Measurements from ENCODE around the gene RAP1GAP. TPM values are rescaled to one million over a fixed set of nuclear protein-coding genes. Genes with fewer than 3 reads are reported as not detected.

RAP1GAP gene
- total RNA-seq, 2 donors from 2014 or later = 0.07 to 0.42 TPM

- Mint-ChIP-seq H3K27ac (peak overlapping the region; percentile 47), H3K27me3 (no peaks in the 10 kb centered on the region)
- peak; percentile 24 for ATAC-seq
These were observed 16.8 kb downstream of the RAP1GAP start for GRCh38 chr1:21652101-21652936.

GRCh38 chr1:21651214-21652042, 17.7 kb downstream of the RAP1GAP start:
- DNase-seq = peak; percentile 19 to 31 (median 28)
- ATAC-seq = peak; percentile 76
- Mint-ChIP-seq H3K4me3 (peak overlapping the region; percentile 91), H3K27me3 (peaks cover 5% of the 10 kb centered on the region), H3K36me3 (ENCODE audit: low read depth) (no peaks in the 10 kb centered on the region), H3K27ac (no peak overlapping the region), H3K4me1 (peaks cover 28% of the 10 kb centered on the region)
- no peaks in the 10 kb centered on the region for H3K9me3 ChIP-seq (ENCODE audit: control insufficient read depth, low read length, poor library complexity, severe bottlenecking)

More at GRCh38 chr1:21652101-21652936, 16.8 kb downstream of the RAP1GAP start:
- H3K9me3 ChIP-seq (ENCODE audit: control insufficient read depth, low read length, poor library complexity, severe bottlenecking) = no peaks in the 10 kb centered on the region
- Mint-ChIP-seq H3K4me1 (peaks cover 25% of the 10 kb centered on the region), H3K4me3 (peak overlapping the region; percentile 91), H3K36me3 (ENCODE audit: low read depth) (no peaks in the 10 kb centered on the region)
- no peak for DNase-seq

- peak overlapping the region; percentile 52 for H3K4me3 Mint-ChIP-seq
- DNase-seq = no peak
- no peaks in the 10 kb centered on the region for H3K36me3 Mint-ChIP-seq (ENCODE audit: low read depth)
- H3K9me3 ChIP-seq (ENCODE audit: control insufficient read depth, low read length, poor library complexity, severe bottlenecking) = no peaks in the 10 kb centered on the region
- no peak for ATAC-seq
- H3K27me3 Mint-ChIP-seq = peaks cover 13% of the 10 kb centered on the region
- H3K4me1 Mint-ChIP-seq = peaks cover 28% of the 10 kb centered on the region
- H3K27ac Mint-ChIP-seq = no peak overlapping the region
These were observed 18.8 kb downstream of the RAP1GAP start for GRCh38 chr1:21650400-21650799.

- Mint-ChIP-seq H3K27ac (no peak overlapping the region), H3K36me3 (ENCODE audit: low read depth) (no peaks in the 10 kb centered on the region), H3K27me3 (peaks cover 17% of the 10 kb centered on the region), H3K4me1 (peaks cover 28% of the 10 kb centered on the region), H3K4me3 (no peak overlapping the region)
- H3K9me3 ChIP-seq (ENCODE audit: control insufficient read depth, low read length, poor library complexity, severe bottlenecking) = no peaks in the 10 kb centered on the region
- DNase-seq (no peak), ATAC-seq (no peak)
These were observed 19.8 kb downstream of the RAP1GAP start for GRCh38 chr1:21649315-21649714.

GRCh38 chr1:21648791-21649190, 20.4 kb downstream of the RAP1GAP start:
- Mint-ChIP-seq H3K27me3 (peaks cover 22% of the 10 kb centered on the region), H3K27ac (no peak overlapping the region), H3K4me3 (peak overlapping the region; percentile 9)

GRCh38 chr1:21648352-21648730, 20.8 kb downstream of the RAP1GAP start:
- DNase-seq (no peak), ATAC-seq (no peak)
- H3K4me3 Mint-ChIP-seq = no peak overlapping the region
- H3K27ac Mint-ChIP-seq = no peak overlapping the region
- peaks cover 28% of the 10 kb centered on the region for H3K4me1 Mint-ChIP-seq
- no peaks in the 10 kb centered on the region for H3K9me3 ChIP-seq (ENCODE audit: control insufficient read depth, low read length, poor library complexity, severe bottlenecking)
- H3K27me3 Mint-ChIP-seq = peaks cover 26% of the 10 kb centered on the region
- H3K36me3 Mint-ChIP-seq (ENCODE audit: low read depth) = no peaks in the 10 kb centered on the region

More at GRCh38 chr1:21648791-21649190, 20.4 kb downstream of the RAP1GAP start:
- DNase-seq (no peak), ATAC-seq (no peak)
- no peaks in the 10 kb centered on the region for H3K9me3 ChIP-seq (ENCODE audit: control insufficient read depth, low read length, poor library complexity, severe bottlenecking)
- peaks cover 28% of the 10 kb centered on the region for H3K4me1 Mint-ChIP-seq
- H3K36me3 Mint-ChIP-seq (ENCODE audit: low read depth) = no peaks in the 10 kb centered on the region

- Mint-ChIP-seq H3K4me3 (no peak overlapping the region), H3K36me3 (ENCODE audit: low read depth) (no peaks in the 10 kb centered on the region), H3K27ac (no peak overlapping the region), H3K27me3 (peaks cover 32% of the 10 kb centered on the region), H3K4me1 (peaks cover 25% of the 10 kb centered on the region)
- H3K9me3 ChIP-seq (ENCODE audit: control insufficient read depth, low read length, poor library complexity, severe bottlenecking) = no peaks in the 10 kb centered on the region
- ATAC-seq (no peak), DNase-seq (no peak)
These were observed 21.5 kb downstream of the RAP1GAP start for GRCh38 chr1:21647431-21648351.

- no peak overlapping the region for H3K4me3 Mint-ChIP-seq
These were observed 23.6 kb downstream of the RAP1GAP start for GRCh38 chr1:21645550-21645949.

GRCh38 chr1:21644906-21645305, 24.3 kb downstream of the RAP1GAP start:
- Mint-ChIP-seq H3K27me3 (peaks cover 50% of the 10 kb centered on the region), H3K36me3 (ENCODE audit: low read depth) (no peaks in the 10 kb centered on the region), H3K4me3 (no peak overlapping the region), H3K27ac (no peak overlapping the region), H3K4me1 (peaks cover 10% of the 10 kb centered on the region)
- no peaks in the 10 kb centered on the region for H3K9me3 ChIP-seq (ENCODE audit: control insufficient read depth, low read length, poor library complexity, severe bottlenecking)
- ATAC-seq = no peak
- DNase-seq = no peak

More at GRCh38 chr1:21645550-21645949, 23.6 kb downstream of the RAP1GAP start:
- DNase-seq (no peak), ATAC-seq (no peak)
- peaks cover 10% of the 10 kb centered on the region for H3K4me1 Mint-ChIP-seq
- H3K36me3 Mint-ChIP-seq (ENCODE audit: low read depth) = no peaks in the 10 kb centered on the region
- peaks cover 43% of the 10 kb centered on the region for H3K27me3 Mint-ChIP-seq
- no peak overlapping the region for H3K27ac Mint-ChIP-seq
- H3K9me3 ChIP-seq (ENCODE audit: control insufficient read depth, low read length, poor library complexity, severe bottlenecking) = no peaks in the 10 kb centered on the region

- peaks cover 53% of the 10 kb centered on the region for H3K27me3 Mint-ChIP-seq
- H3K36me3 Mint-ChIP-seq (ENCODE audit: low read depth) = no peaks in the 10 kb centered on the region
- H3K9me3 ChIP-seq (ENCODE audit: control insufficient read depth, low read length, poor library complexity, severe bottlenecking) = no peaks in the 10 kb centered on the region
- ATAC-seq (no peak), DNase-seq (no peak)
- no peak overlapping the region for H3K4me3 Mint-ChIP-seq
- H3K4me1 Mint-ChIP-seq = peaks cover 10% of the 10 kb centered on the region
- H3K27ac Mint-ChIP-seq = no peak overlapping the region
These were observed 24.8 kb downstream of the RAP1GAP start for GRCh38 chr1:21644348-21644747.

GRCh38 chr1:21643624-21644023, 25.5 kb downstream of the RAP1GAP start:
- ATAC-seq (no peak), DNase-seq (no peak)
- H3K27me3 Mint-ChIP-seq = peaks cover 55% of the 10 kb centered on the region
- no peaks in the 10 kb centered on the region for H3K36me3 Mint-ChIP-seq (ENCODE audit: low read depth)
- H3K9me3 ChIP-seq (ENCODE audit: control insufficient read depth, low read length, poor library complexity, severe bottlenecking) = no peaks in the 10 kb centered on the region
- H3K4me3 Mint-ChIP-seq = no peak overlapping the region
- H3K27ac Mint-ChIP-seq = no peak overlapping the region
- H3K4me1 Mint-ChIP-seq = peaks cover 10% of the 10 kb centered on the region

- Mint-ChIP-seq H3K4me1 (peaks cover 4% of the 10 kb centered on the region), H3K27me3 (peaks cover 55% of the 10 kb centered on the region)
These were observed 27.0 kb downstream of the RAP1GAP start for GRCh38 chr1:21641967-21642739.

More at GRCh38 chr1:21641967-21642739, 27.0 kb downstream of the RAP1GAP start:
- Mint-ChIP-seq H3K4me3 (no peak overlapping the region), H3K36me3 (ENCODE audit: low read depth) (no peaks in the 10 kb centered on the region), H3K27ac (no peak overlapping the region)
- DNase-seq = no peak
- ATAC-seq = no peak
- H3K9me3 ChIP-seq (ENCODE audit: control insufficient read depth, low read length, poor library complexity, severe bottlenecking) = no peaks in the 10 kb centered on the region

Data from T-helper 17 cell (primary cell).